ENCODE measurements around the gene MOCS1.

MOCS1 gene

DNA sequence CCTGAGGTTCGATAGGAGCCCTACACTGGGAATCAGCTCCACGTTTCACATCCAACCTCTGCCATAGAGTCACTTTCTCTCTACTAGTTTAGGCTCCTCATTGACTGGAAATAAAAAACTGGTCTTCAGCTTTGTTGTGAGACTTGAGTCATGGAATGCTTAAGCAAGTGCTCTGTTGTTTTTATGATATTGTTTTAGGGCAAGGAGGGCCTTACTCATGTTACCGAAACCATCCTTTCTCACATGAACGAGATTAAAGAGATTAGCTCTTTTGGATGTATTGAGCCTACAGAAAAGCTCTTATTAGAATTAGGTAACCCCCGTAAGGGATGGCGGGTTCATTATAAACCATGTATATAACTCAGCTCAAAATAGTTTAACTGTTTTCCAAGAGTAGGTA, 6.9 kb upstream of the MOCS1 start:
- TF ChIP-seq, protein P1, sequence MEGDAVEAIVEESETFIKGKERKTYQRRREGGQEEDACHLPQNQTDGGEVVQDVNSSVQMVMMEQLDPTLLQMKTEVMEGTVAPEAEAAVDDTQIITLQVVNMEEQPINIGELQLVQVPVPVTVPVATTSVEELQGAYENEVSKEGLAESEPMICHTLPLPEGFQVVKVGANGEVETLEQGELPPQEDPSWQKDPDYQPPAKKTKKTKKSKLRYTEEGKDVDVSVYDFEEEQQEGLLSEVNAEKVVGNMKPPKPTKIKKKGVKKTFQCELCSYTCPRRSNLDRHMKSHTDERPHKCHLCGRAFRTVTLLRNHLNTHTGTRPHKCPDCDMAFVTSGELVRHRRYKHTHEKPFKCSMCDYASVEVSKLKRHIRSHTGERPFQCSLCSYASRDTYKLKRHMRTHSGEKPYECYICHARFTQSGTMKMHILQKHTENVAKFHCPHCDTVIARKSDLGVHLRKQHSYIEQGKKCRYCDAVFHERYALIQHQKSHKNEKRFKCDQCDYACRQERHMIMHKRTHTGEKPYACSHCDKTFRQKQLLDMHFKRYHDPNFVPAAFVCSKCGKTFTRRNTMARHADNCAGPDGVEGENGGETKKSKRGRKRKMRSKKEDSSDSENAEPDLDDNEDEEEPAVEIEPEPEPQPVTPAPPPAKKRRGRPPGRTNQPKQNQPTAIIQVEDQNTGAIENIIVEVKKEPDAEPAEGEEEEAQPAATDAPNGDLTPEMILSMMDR (IDR thresholded peaks at IDR 0.05; ENCODE audit: insufficient read depth, low read depth, low read length, missing control alignments), result no peak
- H3K4me3 ChIP-seq (ENCODE audit: low read depth, low read length), result no peak overlapping the region
- DNase-seq (ENCODE audit: low read depth), result no peak

DNA sequence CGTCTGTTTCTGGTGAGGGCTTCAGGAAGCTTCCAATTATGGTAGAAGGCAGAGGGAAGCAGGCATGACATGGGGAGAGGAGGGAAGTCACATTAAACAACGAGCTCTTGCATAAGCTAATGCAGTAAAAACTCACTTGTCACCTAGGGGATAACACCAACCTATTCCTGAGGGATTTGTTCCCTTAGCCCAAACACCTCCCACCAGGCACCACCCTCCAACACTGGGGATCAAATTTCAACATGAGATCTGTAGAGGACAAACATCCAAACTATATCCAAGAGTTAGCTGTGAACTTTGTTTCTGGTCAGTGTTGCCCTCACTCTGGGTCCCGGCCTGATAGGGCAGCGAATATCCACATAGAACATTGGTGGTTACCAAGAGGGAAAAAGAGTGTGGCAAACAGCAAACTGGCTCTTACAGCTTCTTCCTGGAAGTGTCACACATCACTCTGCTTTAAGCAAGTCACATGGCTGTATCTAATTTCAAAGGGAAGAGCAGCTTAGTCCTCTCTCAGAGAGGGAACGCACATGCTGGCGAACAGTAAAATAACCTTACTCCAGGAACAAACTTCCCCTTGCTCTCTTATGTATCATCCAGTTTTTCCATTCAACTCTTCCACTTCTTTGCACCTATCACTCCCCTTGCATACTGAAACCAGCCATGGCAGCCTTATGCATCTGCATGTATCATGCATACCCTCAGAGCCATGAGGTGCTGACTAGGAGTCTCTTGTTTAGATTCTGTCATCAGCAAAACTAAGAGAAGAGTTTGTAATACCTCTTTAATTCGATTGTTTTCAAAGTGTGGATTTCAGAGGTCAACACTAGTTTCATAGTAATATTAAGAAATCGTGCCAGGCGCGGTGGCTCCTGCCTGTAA, 4.8 kb upstream of the MOCS1 start:
- no peak for DNase-seq (ENCODE audit: low read depth)
- TF ChIP-seq, protein P1 (IDR thresholded peaks at IDR 0.05; ENCODE audit: insufficient read depth, low read depth, low read length, missing control alignments), result no peak
- H3K4me3 ChIP-seq (ENCODE audit: low read depth, low read length), result no peak overlapping the region

DNA sequence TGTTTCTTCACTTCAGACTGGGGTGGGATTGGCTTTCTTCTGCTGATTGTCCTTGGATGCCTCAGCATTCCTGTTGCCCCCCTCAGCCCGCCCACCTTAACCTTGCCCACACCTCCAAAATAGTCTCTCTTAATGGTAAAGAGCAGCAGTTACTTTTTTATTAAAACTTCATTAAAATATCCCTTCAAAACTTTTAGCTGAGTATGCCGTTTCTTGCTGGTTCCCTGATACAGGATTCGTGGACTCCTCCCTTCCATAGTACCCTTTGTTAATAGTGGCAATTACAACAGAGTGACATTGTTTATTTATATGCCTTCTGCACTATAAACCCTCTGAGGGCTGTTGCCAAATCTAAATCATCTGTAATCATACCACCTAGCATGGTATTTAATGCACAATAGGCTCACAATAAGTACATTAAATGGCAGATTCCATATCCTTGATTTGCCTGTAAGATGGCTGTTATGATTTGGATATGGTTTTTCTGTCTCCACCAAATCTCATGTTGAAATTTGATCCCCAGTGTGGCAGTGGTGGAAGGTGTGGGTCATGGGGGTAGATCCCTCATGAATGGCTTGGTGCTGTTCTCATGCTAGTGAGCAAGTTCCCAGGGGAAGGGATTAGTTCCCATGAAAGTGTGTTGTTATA, 3.5 kb upstream of the MOCS1 start:
- DNase-seq (ENCODE audit: low read depth), result no peak
- TF ChIP-seq, protein P1 (IDR thresholded peaks at IDR 0.05; ENCODE audit: insufficient read depth, low read depth, low read length, missing control alignments), result no peak
- no peak overlapping the region for H3K4me3 ChIP-seq (ENCODE audit: low read depth, low read length)

DNA sequence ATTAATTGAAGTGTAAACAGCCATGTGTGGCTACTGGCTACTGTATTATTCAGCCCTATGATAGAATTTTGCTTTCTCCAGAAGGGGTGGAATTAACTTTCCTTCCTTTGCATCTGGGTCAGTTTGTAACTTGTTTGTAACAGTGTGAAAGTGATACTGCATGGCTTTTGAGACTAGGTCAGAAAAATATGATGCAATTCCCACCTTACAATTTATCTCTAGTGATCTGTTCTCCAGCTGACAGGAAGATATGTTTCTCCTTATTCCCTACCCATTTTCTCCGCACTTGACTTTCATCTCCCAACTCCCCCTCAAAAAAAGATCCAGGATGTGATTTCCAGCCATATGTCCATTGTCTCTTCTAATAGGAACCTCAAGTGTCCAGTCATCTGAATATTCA, 2.6 kb upstream of the MOCS1 start:
- TF ChIP-seq, protein P1 (IDR thresholded peaks at IDR 0.05; ENCODE audit: insufficient read depth, low read depth, low read length, missing control alignments), result no peak
- DNase-seq (ENCODE audit: low read depth), result no peak
- no peak overlapping the region for H3K4me3 ChIP-seq (ENCODE audit: low read depth, low read length)

DNA sequence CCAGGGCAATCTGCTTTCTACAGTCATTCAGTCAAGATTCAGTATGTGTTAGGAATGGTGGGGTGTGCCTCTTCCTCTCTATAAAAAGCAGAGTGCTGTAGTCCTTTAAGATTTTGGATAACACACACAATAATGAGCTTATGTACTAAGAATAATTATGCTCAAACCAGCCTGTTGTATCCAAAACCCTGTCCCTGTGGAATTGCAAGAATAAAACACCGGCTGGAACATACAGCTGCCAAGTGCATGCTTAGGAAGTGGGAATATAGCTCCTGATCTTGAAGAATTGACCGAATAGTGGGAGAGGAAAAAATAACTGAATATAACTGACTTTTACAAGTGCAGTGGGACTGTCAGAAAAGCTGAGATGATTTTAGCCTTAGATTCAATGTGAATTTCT, 979 bp upstream of the MOCS1 start:
- DNase-seq (ENCODE audit: low read depth), result no peak
- no peak overlapping the region for H3K4me3 ChIP-seq (ENCODE audit: low read depth, low read length)
- TF ChIP-seq, protein P1 (IDR thresholded peaks at IDR 0.05; ENCODE audit: insufficient read depth, low read depth, low read length, missing control alignments), result no peak

DNA sequence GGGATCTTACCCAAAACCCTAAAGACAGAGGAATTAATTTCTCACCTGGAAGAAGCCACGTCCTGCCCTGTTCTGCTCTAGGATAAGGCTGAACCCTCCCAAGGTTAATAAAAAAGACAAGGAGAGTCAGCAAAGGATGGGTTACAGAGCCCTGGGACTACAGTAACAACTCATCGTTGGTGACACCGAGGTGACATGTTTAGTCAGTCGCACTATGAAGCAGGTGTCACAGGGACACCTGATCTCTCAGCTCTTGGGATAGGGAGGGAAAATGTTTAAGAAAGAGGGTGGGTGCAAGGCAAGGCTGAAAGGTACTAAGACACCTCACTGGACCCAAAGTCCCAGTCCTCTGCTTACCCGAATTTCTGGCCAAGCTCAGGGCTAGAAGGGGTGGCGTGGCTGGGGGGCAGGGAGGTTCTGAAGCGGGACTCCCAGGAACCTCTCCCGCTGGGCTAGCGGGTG, 562 bp downstream of the MOCS1 start:
- no peak overlapping the region for H3K4me3 ChIP-seq (ENCODE audit: low read depth, low read length)
- no peak for DNase-seq (ENCODE audit: low read depth)
- TF ChIP-seq, protein P1 (IDR thresholded peaks at IDR 0.05; ENCODE audit: insufficient read depth, low read depth, low read length, missing control alignments), result no peak
